Uterus (tissue), 2 donors: Measurements from ENCODE around the gene NPHP4.

Experiments
- POLR2A ChIP-seq, 2 donors: fragments of 450-650 bp; IDR thresholded peaks; one replicate each; pipeline ENCODE4 v1.6.1; 2016; ENCODE audit warnings: antibody characterized with exemption in 2 of 2, mild to moderate bottlenecking in 1 of 2, moderate library complexity in 1 of 2
- TF ChIP-seq, protein P1 (sequence below), 4 experiments: fragments of 200-600 bp in 2 of 4; fragments of 450-650 bp in 2 of 4; sonication (generic) in 2 of 4; IDR thresholded peaks; one replicate each; pipeline ENCODE4 v1.5.1; 2016 to 2019; ENCODE audit warnings: antibody characterized with exemption in 4 of 4, mild to moderate bottlenecking in 2 of 4, moderate library complexity in 1 of 4

DNA sequence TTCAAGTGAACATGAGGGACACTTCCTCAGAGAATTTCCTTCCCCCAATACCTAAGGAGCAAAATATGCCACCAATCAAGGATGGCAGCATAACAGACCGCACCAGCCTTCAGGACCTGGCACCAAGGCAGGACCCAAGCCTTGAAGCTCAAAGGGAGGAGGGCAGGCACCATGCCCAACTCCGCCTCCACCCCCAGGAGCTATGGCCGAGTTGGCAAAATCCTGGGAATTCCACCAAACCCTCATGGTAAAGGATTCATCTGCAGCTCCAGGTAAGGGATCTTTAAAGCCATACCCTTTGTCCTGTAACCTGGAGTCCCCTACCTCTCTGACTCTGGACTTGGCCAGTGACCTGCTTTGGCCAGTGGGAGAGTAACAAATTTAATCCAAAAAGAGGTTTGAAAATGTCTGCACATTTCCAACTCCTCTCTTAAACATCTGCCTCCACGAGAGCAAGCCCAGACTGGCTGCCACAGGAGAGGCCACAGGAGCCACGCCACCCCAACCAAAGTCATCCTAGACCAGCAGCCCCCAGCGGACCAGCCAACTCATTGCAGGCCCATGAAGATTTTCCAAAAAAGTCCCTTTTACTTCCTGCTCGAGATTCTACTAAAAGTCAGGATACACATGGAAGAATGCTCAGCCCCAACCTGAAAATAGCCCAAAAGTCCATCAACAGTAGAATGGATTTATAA, 41.9 kb downstream of the NPHP4 start:
- no peak for TF ChIP-seq POLR2A (IDR thresholded peaks at IDR 0.05)
- TF ChIP-seq, protein P1, sequence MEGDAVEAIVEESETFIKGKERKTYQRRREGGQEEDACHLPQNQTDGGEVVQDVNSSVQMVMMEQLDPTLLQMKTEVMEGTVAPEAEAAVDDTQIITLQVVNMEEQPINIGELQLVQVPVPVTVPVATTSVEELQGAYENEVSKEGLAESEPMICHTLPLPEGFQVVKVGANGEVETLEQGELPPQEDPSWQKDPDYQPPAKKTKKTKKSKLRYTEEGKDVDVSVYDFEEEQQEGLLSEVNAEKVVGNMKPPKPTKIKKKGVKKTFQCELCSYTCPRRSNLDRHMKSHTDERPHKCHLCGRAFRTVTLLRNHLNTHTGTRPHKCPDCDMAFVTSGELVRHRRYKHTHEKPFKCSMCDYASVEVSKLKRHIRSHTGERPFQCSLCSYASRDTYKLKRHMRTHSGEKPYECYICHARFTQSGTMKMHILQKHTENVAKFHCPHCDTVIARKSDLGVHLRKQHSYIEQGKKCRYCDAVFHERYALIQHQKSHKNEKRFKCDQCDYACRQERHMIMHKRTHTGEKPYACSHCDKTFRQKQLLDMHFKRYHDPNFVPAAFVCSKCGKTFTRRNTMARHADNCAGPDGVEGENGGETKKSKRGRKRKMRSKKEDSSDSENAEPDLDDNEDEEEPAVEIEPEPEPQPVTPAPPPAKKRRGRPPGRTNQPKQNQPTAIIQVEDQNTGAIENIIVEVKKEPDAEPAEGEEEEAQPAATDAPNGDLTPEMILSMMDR (IDR thresholded peaks at IDR 0.05), result no peak
